GM12878 (cell line): Measurements from ENCODE around the gene LUM. TPM values are rescaled to one million over a fixed set of nuclear protein-coding genes. Genes with fewer than 3 reads are reported as not detected.
"Not testable (repeated sequence)": the region's sequence is repeated elsewhere in the genome, so short reads cannot be mapped to it uniquely, and the experiment has no call there.

Experiments
- ATAC-seq: fragments of 200-7000 bp; cut with Tn5 transposase; 3 replicates; pipeline ENCODE4 v1.9.1; 2020; ENCODE audit warnings: mild to moderate bottlenecking, moderate library complexity
- BruUV-seq: library from RNA; stranded (reverse); fragments of 400-500 nt; replicated peaks from 2 replicates; lab custom pipeline; 2021; lab: Mats Ljungman, UMichigan
- CTCF ChIA-PET: fragments of 300-600 bp; sonication (Branson Sonifier 250); formaldehyde crosslinking; extraction: SDS; loops from one replicate; lab custom pipeline; 2021; ENCODE audit warnings: inconsistent platforms; lab: Yijun Ruan, JAX
- POLR2A ChIA-PET: fragments of 350-600 bp; formaldehyde crosslinking; extraction: SDS; loops from one replicate; lab custom pipeline; 2021; ENCODE audit warnings: inconsistent platforms; lab: Charles Lee
- RAD21 ChIA-PET: fragments of 300-600 bp; sonication (Branson Sonifier 250); formaldehyde crosslinking; loops from one replicate; lab custom pipeline; 2023; ENCODE audit warnings: antibody characterized with exemption; ENCODE audit not compliant: unreplicated experiment; lab: Charles Lee
- SMC1A ChIA-PET: fragments of 300-600 bp; sonication (Branson Sonifier 250); formaldehyde crosslinking; loops from one replicate; lab custom pipeline; 2023; ENCODE audit not compliant: unreplicated experiment, uncharacterized antibody; lab: Charles Lee
- DNase-seq: peaks from one replicate; pipeline ENCODE4 v3.0.0-alpha.2; 2011; ENCODE audit warnings: low read depth, low spot score
- FAIRE-seq: peaks from 3 replicates; lab custom pipeline; 2011; peaks lifted over from hg19 to GRCh38; lab: Jason Lieb, UNC
- H2AFZ ChIP-seq: 2 replicates; pipeline ENCODE4 v1.6.0; 2011; ENCODE audit warnings: low read depth, low read length, control low read depth; ENCODE audit not compliant: control insufficient read depth
- H3K27ac ChIP-seq: 2 replicates; pipeline ENCODE4 v1.5.1; 2011; ENCODE audit warnings: control low read depth; ENCODE audit not compliant: control insufficient read depth, insufficient read depth
- H3K27me3 ChIP-seq, 2 experiments: replicated peaks in 1 of 2; 2 replicates each; pipeline versions ENCODE4 v1.6.0 to v1.6.1; 2011; ENCODE audit warnings: low read length in 1 of 2; ENCODE audit not compliant: control insufficient read depth in 2 of 2, insufficient read depth in 2 of 2
- H3K36me3 ChIP-seq, 2 experiments: 2 replicates each; pipeline ENCODE4 v1.5.1; 2011; ENCODE audit warnings: low read length in 1 of 2; ENCODE audit not compliant: control insufficient read depth in 2 of 2, insufficient read depth in 2 of 2
- H3K4me1 ChIP-seq: 2 replicates; pipeline ENCODE4 v1.6.1; 2011; ENCODE audit warnings: mild to moderate bottlenecking, low read length, moderate library complexity, mixed read lengths; ENCODE audit not compliant: control insufficient read depth, insufficient read depth
- H3K4me2 ChIP-seq: 2 replicates; pipeline ENCODE4 v1.6.0; 2011; ENCODE audit warnings: control low read depth; ENCODE audit not compliant: control insufficient read depth, insufficient read depth
- H3K4me3 ChIP-seq: fragments of 200-600 bp; sonication (generic); 2 replicates; pipeline ENCODE4 v1.5.1; 2016
- H3K79me2 ChIP-seq: 2 replicates; pipeline ENCODE4 v1.6.0; 2011; ENCODE audit warnings: low read length; ENCODE audit not compliant: control insufficient read depth, insufficient read depth
- H3K9ac ChIP-seq: 2 replicates; pipeline ENCODE4 v1.8.0; 2011; ENCODE audit warnings: low read length, control low read depth, mixed read lengths; ENCODE audit not compliant: control insufficient read depth, insufficient read depth
- H3K9me3 ChIP-seq: replicated peaks from 3 replicates; pipeline ENCODE4 v1.5.1; 2011; ENCODE audit warnings: mild to moderate bottlenecking, low read length; ENCODE audit not compliant: control insufficient read depth, insufficient read depth
- H4K20me1 ChIP-seq: 2 replicates; pipeline ENCODE4 v1.6.0; 2011; ENCODE audit not compliant: control insufficient read depth, insufficient read depth
- BCLAF1 ChIP-seq: fragments of 450-650 bp; IDR thresholded peaks from 2 replicates; pipeline ENCODE4 v1.6.1; 2017; ENCODE audit warnings: antibody characterized with exemption, mild to moderate bottlenecking, moderate library complexity
- TCF3 ChIP-seq: IDR thresholded peaks from 2 replicates; pipeline ENCODE4 v1.6.1; 2012; ENCODE audit warnings: low read depth, mild to moderate bottlenecking, low read length, borderline replicate concordance; ENCODE audit not compliant: insufficient read depth
- ZNF217 ChIP-seq: fragments of 450-650 bp; IDR thresholded peaks from 2 replicates; pipeline ENCODE4 v1.6.1; 2017; ENCODE audit warnings: antibody characterized with exemption, mild to moderate bottlenecking
- WGBS: methylation state at CpG from one replicate; pipeline ENCODE4 v1.1.6; 2016; ENCODE audit warnings: low lambda C conversion rate; ENCODE audit not compliant: insufficient replicate concordance, insufficient coverage; ENCODE audit errors: missing lambda C conversion rate; 5-methylcytosine and 5-hydroxymethylcytosine counted together
- in situ Hi-C: fragments of 300-500 bp; cut with MboI; formaldehyde crosslinking; loops from 9 replicates; pipeline ENCODE4 v1.14.3; 2018; ENCODE audit warnings: mixed read lengths
- intact Hi-C: fragments of 100-400 bp; cut with micrococcal nuclease; formaldehyde crosslinking; loops from one replicate; pipeline ENCODE4 v1.14.2; 2022; ENCODE audit not compliant: unreplicated experiment
- polyA plus RNA-seq, 11 experiments: library from polyadenylated mRNA; depleted of rRNA in 4 of 11; unstranded in 6 of 11; stranded (reverse) in 5 of 11; fragments of >200 nt; fragmentation: Nextera tagmentation in 4 of 11; fragmentation: Illumina TruSeq in 1 of 11; extraction: Ambion mirVana in 4 of 11; extraction: Trizol in 1 of 11; gene quantifications; 1 replicate in 1 of 11; 2 replicates in 10 of 11; pipeline versions ENCODE4 v1.2.1 to v1.2.3, GENCODE V29; 2011 to 2016; ENCODE audit warnings: inconsistent platforms in 2 of 11, missing spikeins in 2 of 11, low read depth in 1 of 11
- total RNA-seq, 4 experiments: library from RNA; depleted of rRNA in 3 of 4; stranded (reverse); fragments of >200 nt in 3 of 4; fragmentation: Illumina TruSeq in 1 of 4; extraction: Trizol in 1 of 4; gene quantifications; 2 replicates each; pipeline versions ENCODE4 v1.2.1 to v1.2.3, GENCODE V29; 2013 to 2021

Gene LUM
- total and polyA plus RNA-seq, 10 of the 15 experiments (the other 5 are each of a cell fraction or from before 2014, with no cell fraction given), result 0.09 to 0.31 TPM; not detected in 8

- Histone ChIP-seq H3K4me1 (no peaks in the 10 kb centered on the region), H2AFZ (no peak overlapping the region), H3K27me3 (no peaks in the 10 kb centered on the region), H3K4me2 (no peak overlapping the region), H3K9me3 (no peaks in the 10 kb centered on the region), H3K4me3 (no peak overlapping the region), H4K20me1 (no peaks in the 10 kb centered on the region), H3K9ac (no peak overlapping the region), H3K27ac (no peak overlapping the region), H3K79me2 (no peaks in the 10 kb centered on the region), H3K36me3 (no peaks in the 10 kb centered on the region)
- in situ Hi-C loops (no loop called here), intact Hi-C loops (no loop called here)
- ATAC-seq (no peak; the same call in 2 of the 3 replicates), DNase-seq (no peak), FAIRE-seq (no peak)
- WGBS, result 14% methylated on average over 6 of the region's 6 CpGs
- BruUV-seq, result no TSS peak
- ChIA-PET CTCF (interaction anchor here (1.1 to 1.7 kb wide), 2 partner anchors 17 kb away, joined by 3 to 7 read pairs; no protein-coding TSS in a partner anchor), SMC1A (interaction anchor here (1.3 kb wide), 1 partner anchor 17 kb away, joined by 3 read pairs; no protein-coding TSS in a partner anchor), POLR2A (no interaction called here), RAD21 (no interaction called here)
- TF ChIP-seq TCF3, result no peak
- no peak for TF ChIP-seq ZNF217
- no peak for TF ChIP-seq BCLAF1
Observed at GRCh38 chr12:91091916-91092715, 19.2 kb downstream of the LUM start.

- RAD21 ChIA-PET, H3K4me1 ChIP-seq, DNase-seq, H3K9ac ChIP-seq, H3K27me3 ChIP-seq, BruUV-seq, H4K20me1 ChIP-seq, H3K9me3 ChIP-seq, FAIRE-seq, SMC1A ChIA-PET, POLR2A ChIA-PET, in situ Hi-C loops, H3K4me3 ChIP-seq, H2AFZ ChIP-seq, H3K79me2 ChIP-seq, H3K4me2 ChIP-seq, H3K36me3 ChIP-seq, intact Hi-C loops, ATAC-seq, CTCF ChIA-PET, H3K27ac ChIP-seq: not testable (repeated sequence)
- WGBS, result 36% methylated on average over 2 of the region's 2 CpGs
Observed at GRCh38 chr12:91089953-91090352, 21.3 kb downstream of the LUM start.
